HEK293 (cell line): Measurements from ENCODE around the gene SLC38A1.

Source experiments
- FEZF1 ChIP-seq: fragments of 450-650 bp; formaldehyde crosslinking; IDR thresholded peaks from 2 replicates; pipeline ENCODE4 v1.5.1; 2016; ENCODE audit warnings: missing biosample characterization, missing genetic modification characterization
- GLIS1 ChIP-seq: fragments of 450-650 bp; formaldehyde crosslinking; IDR thresholded peaks from 2 replicates; pipeline ENCODE4 v1.5.1; 2016; ENCODE audit warnings: missing biosample characterization, missing genetic modification characterization
- INSM2 ChIP-seq: fragments of 450-650 bp; formaldehyde crosslinking; IDR thresholded peaks from 2 replicates; pipeline ENCODE4 v1.5.1; 2016; ENCODE audit warnings: missing biosample characterization, missing genetic modification characterization
- KLF17 ChIP-seq: fragments of 450-650 bp; formaldehyde crosslinking; IDR thresholded peaks from 2 replicates; pipeline ENCODE4 v1.5.1; 2016; ENCODE audit warnings: missing biosample characterization, missing genetic modification characterization
- PRDM10 ChIP-seq: fragments of 450-650 bp; formaldehyde crosslinking; IDR thresholded peaks from 2 replicates; pipeline ENCODE4 v1.5.1; 2016; ENCODE audit warnings: missing biosample characterization, missing genetic modification characterization
- PRDM4 ChIP-seq: fragments of 450-650 bp; formaldehyde crosslinking; IDR thresholded peaks from 2 replicates; pipeline ENCODE4 v1.5.1; 2017; ENCODE audit warnings: missing biosample characterization, missing genetic modification characterization
- PRDM6 ChIP-seq: fragments of 450-650 bp; formaldehyde crosslinking; IDR thresholded peaks from 2 replicates; pipeline ENCODE4 v1.5.1; 2017; ENCODE audit warnings: missing biosample characterization, missing genetic modification characterization
- REST ChIP-seq: fragments of 450-650 bp; formaldehyde crosslinking; IDR thresholded peaks from 2 replicates; pipeline ENCODE4 v1.5.1; 2016; ENCODE audit warnings: missing biosample characterization, missing genetic modification characterization
- YY2 ChIP-seq: fragments of 450-650 bp; formaldehyde crosslinking; IDR thresholded peaks from 2 replicates; pipeline ENCODE4 v1.5.1; 2016; ENCODE audit warnings: missing biosample characterization, missing genetic modification characterization
- ZBTB6 ChIP-seq: fragments of 450-650 bp; formaldehyde crosslinking; IDR thresholded peaks from 2 replicates; pipeline ENCODE4 v1.5.1; 2017; ENCODE audit warnings: missing biosample characterization, missing genetic modification characterization
- ZBTB8A ChIP-seq: fragments of 450-650 bp; formaldehyde crosslinking; IDR thresholded peaks from 2 replicates; pipeline ENCODE4 v1.5.1; 2016; ENCODE audit warnings: missing biosample characterization, missing genetic modification characterization
- ZEB2 ChIP-seq: fragments of 450-650 bp; formaldehyde crosslinking; IDR thresholded peaks from 2 replicates; pipeline ENCODE4 v1.5.1; 2016; ENCODE audit warnings: missing biosample characterization, missing genetic modification characterization
- ZNF10 ChIP-seq: fragments of 450-650 bp; formaldehyde crosslinking; IDR thresholded peaks from 2 replicates; pipeline ENCODE4 v1.5.1; 2017; ENCODE audit warnings: missing biosample characterization, missing genetic modification characterization
- ZNF133 ChIP-seq: fragments of 450-650 bp; formaldehyde crosslinking; IDR thresholded peaks from 2 replicates; pipeline ENCODE4 v1.5.1; 2016; ENCODE audit warnings: missing biosample characterization, missing genetic modification characterization
- ZNF138 ChIP-seq: fragments of 450-650 bp; formaldehyde crosslinking; IDR thresholded peaks from 2 replicates; pipeline ENCODE4 v1.5.1; 2016; ENCODE audit warnings: missing biosample characterization, missing genetic modification characterization, borderline replicate concordance
- ZNF140 ChIP-seq: fragments of 450-650 bp; formaldehyde crosslinking; IDR thresholded peaks from 2 replicates; pipeline ENCODE4 v1.5.1; 2016; ENCODE audit warnings: missing biosample characterization, missing genetic modification characterization
- ZNF274 ChIP-seq, 2 experiments: fragments of 200-500 bp in 1 of 2; fragments of 450-650 bp in 1 of 2; sonication (Bioruptor generic) in 1 of 2; formaldehyde crosslinking in 1 of 2; IDR thresholded peaks; 2 replicates each; pipeline versions ENCODE4 v1.5.1 to v1.6.1; 2014 to 2016; ENCODE audit warnings: borderline replicate concordance in 1 of 2, inconsistent platforms in 1 of 2, low read length in 1 of 2, missing biosample characterization in 1 of 2, missing genetic modification characterization in 1 of 2
- ZNF354C ChIP-seq: fragments of 450-650 bp; formaldehyde crosslinking; IDR thresholded peaks from 2 replicates; pipeline ENCODE4 v1.5.1; 2016; ENCODE audit warnings: missing biosample characterization, missing genetic modification characterization, low read depth, borderline replicate concordance
- ZNF416 ChIP-seq: fragments of 450-650 bp; formaldehyde crosslinking; IDR thresholded peaks from 2 replicates; pipeline ENCODE4 v1.5.1; 2016; ENCODE audit warnings: missing biosample characterization, missing genetic modification characterization
- ZNF423 ChIP-seq: fragments of 450-650 bp; formaldehyde crosslinking; IDR thresholded peaks from 2 replicates; pipeline ENCODE4 v1.5.1; 2016; ENCODE audit warnings: missing biosample characterization, missing genetic modification characterization
- ZNF561 ChIP-seq: fragments of 450-650 bp; IDR thresholded peaks from 2 replicates; pipeline ENCODE4 v1.5.1; 2018; ENCODE audit warnings: missing biosample characterization, missing genetic modification characterization, borderline replicate concordance
- ZNF585B ChIP-seq: fragments of 450-650 bp; formaldehyde crosslinking; IDR thresholded peaks from 2 replicates; pipeline ENCODE4 v1.5.1; 2016; ENCODE audit warnings: missing biosample characterization, missing genetic modification characterization
- ZNF664 ChIP-seq: fragments of 450-650 bp; formaldehyde crosslinking; IDR thresholded peaks from 2 replicates; pipeline ENCODE4 v1.5.1; 2016; ENCODE audit warnings: missing biosample characterization, missing genetic modification characterization
- ZNF707 ChIP-seq: fragments of 450-650 bp; formaldehyde crosslinking; IDR thresholded peaks from 2 replicates; pipeline ENCODE4 v1.5.1; 2016; ENCODE audit warnings: missing biosample characterization, missing genetic modification characterization
- ZNF785 ChIP-seq: fragments of 450-650 bp; formaldehyde crosslinking; IDR thresholded peaks from 2 replicates; pipeline ENCODE4 v1.5.1; 2016; ENCODE audit warnings: missing biosample characterization, missing genetic modification characterization

The SLC38A1 gene

GRCh38 chr12:46150735-46151134, 118.1 kb downstream of the SLC38A1 start (continued):
- TF ChIP-seq FEZF1 (tag by site-specific recombination), result no peak
- TF ChIP-seq PRDM6 (tag by site-specific recombination), result no peak
- TF ChIP-seq KLF17, result no peak
- TF ChIP-seq REST (tag by site-specific recombination), result no peak
- no peak for TF ChIP-seq ZEB2
- TF ChIP-seq ZNF585B (tag by site-specific recombination), result no peak
- TF ChIP-seq ZNF140 (tag by site-specific recombination), result no peak
- no peak for TF ChIP-seq ZNF138 (tag by site-specific recombination)
- TF ChIP-seq ZNF133 (tag by site-specific recombination), result no peak
- no peak for TF ChIP-seq ZNF561 (tag by site-specific recombination)
- TF ChIP-seq ZNF354C (tag by site-specific recombination), result no peak
- no peak for TF ChIP-seq ZNF707 (tag by site-specific recombination)
- TF ChIP-seq PRDM10 (tag by site-specific recombination), result 0 out of 2 replicates have a peak, but pooled peaks have one; percentile 40
- TF ChIP-seq YY2, result no peak
- TF ChIP-seq ZNF10, result no peak
- no peak for TF ChIP-seq ZNF423 (tag by site-specific recombination)
- peak; percentile 11; the same call in 1 of the 2 replicates for TF ChIP-seq PRDM4
- no peak for TF ChIP-seq ZBTB6 (tag by site-specific recombination)
- TF ChIP-seq INSM2 (tag by site-specific recombination), result no peak
- TF ChIP-seq ZNF785, result no peak
- TF ChIP-seq ZNF664 (tag by site-specific recombination), result peak; percentile 89; the same call in 1 of the 2 replicates
- TF ChIP-seq ZNF416 (tag by site-specific recombination), result no peak
- peak; percentile 50 for TF ChIP-seq GLIS1 (tag by site-specific recombination)
- TF ChIP-seq ZBTB8A (tag by site-specific recombination), result no peak
- no peak for TF ChIP-seq ZNF274 (IDR thresholded peaks at IDR 0.05; ENCODE audit: low read length)
- no peak for TF ChIP-seq ZNF274 (tag by site-specific recombination; IDR thresholded peaks at IDR 0.05; ENCODE audit: borderline replicate concordance)
